Measurements from ENCODE around the gene LARP7. TPM values are rescaled to one million over a fixed set of nuclear protein-coding genes. Genes with fewer than 3 reads are reported as not detected.
"Not testable (repeated sequence)": the region's sequence is repeated elsewhere in the genome, so short reads cannot be mapped to it uniquely, and the experiment has no call there.

The LARP7 gene
- total and polyA plus RNA-seq, 5 donors from 2014 or later, result 27.7 to 44.9 (median 31.5) TPM

DNA sequence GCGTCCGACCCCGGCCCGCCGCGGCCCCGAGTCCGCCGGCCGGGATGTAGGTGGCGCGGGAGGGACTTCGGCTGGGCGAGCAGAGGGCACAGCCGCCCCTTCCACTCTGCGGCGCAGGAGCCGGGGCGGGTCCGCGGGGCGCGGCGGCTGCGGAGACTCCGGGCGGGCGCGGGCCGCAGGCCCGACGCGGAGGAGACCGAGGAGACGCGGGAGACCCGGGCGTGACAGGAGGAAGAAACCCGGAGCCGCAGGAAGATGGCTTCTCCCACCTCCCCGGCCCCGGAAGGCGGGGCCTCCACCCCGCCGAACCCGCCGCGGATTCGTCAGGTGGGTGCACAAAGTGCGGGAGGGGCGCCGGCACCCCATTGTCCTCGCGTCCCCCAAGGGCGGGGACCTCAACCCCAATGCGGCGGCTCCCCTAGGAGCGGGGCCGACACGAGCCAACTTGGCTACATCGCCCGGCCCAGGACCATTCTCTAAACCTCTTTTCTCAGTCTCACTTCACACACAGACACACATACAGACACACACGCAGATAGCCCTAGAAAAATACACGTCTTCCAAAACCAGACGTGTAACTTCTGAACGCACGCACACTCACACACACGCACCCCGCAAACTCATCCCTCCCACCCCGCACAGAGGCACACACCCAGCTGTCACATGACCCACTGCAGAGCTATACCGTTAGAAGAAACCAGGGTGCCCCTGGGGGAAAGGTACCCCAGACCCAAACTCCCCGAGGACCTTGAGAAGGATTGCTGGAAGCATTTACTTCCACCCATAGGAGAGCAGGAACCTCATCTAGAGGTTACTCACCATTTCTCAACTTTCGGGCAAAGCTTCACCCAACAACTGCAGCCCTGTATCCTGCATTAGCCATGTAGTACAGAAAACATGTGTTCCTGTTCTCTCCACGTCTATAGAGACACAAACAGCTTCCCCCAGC is 69.2 kb downstream of the LARP7 start:
- ATAC-seq (ENCODE audit: low read depth in 2 of 2), result peak; percentile 54 to 68

DNA sequence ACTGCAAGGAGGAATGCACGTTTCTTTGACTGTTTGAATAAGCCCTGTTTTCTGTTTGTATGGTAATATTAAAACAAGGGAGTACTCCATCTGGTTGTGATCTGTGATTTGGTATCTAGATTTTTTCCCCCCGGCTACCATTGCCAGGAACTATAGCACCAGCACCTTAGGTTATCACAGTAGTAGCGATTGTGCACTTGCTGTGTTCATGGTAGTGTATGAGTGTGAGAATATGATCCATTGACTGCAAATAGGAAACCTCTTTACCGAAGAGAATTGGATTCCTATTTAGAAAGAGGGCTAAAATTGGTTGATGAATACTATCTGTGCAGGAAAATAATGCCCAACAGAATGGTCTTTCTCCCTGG is 69.9 kb downstream of the LARP7 start:
- Histone ChIP-seq H3K4me3 (ENCODE audit: low read depth, low read length) (peak overlapping the region; percentile 76), H3K27ac (ENCODE audit: insufficient read depth, low read length, poor library complexity, severe bottlenecking) (no peak overlapping the region), H3K27me3 (ENCODE audit: control insufficient read depth, insufficient read depth, low read length) (peaks cover 47% of the 10 kb centered on the region), H3K4me1 (ENCODE audit: control insufficient read depth, insufficient read depth, low read length, poor library complexity, severe bottlenecking) (peaks cover 10% of the 10 kb centered on the region), H3K9me3 (ENCODE audit: control insufficient read depth in 2 of 2, low read length in 2 of 2) (no peaks in the 10 kb centered on the region), H3K36me3 (ENCODE audit: control insufficient read depth, insufficient read depth, low read length) (no peaks in the 10 kb centered on the region)
- DNase-seq, result no peak
- Mint-ChIP-seq H3K27ac (no peak overlapping the region), H3K9me3 (peaks cover 0 to 4% (median 0%) of the 10 kb centered on the region in 7 donors), H3K36me3 (no peaks in the 10 kb centered on the region), H3K4me3 (peak overlapping the region; percentile 80 to 93 (median 86)), H3K4me1 (peaks cover 0 to 23% (median 11%) of the 10 kb centered on the region in 4 donors), H3K27me3 (peaks cover 60% of the 10 kb centered on the region)
- no peak for ATAC-seq (ENCODE audit: low read depth in 2 of 2)

More for the DNA sequence above, 69.2 kb downstream of the LARP7 start:
- not testable (repeated sequence) for H3K9me3 Mint-ChIP-seq; H3K27ac ChIP-seq (ENCODE audit: insufficient read depth, low read length, poor library complexity, severe bottlenecking); H3K36me3 ChIP-seq (ENCODE audit: control insufficient read depth, insufficient read depth, low read length); H3K9me3 ChIP-seq (ENCODE audit: control insufficient read depth in 2 of 2, low read length in 2 of 2); H3K27ac Mint-ChIP-seq; H3K36me3 Mint-ChIP-seq
- H3K4me1 ChIP-seq (ENCODE audit: control insufficient read depth, insufficient read depth, low read length, poor library complexity, severe bottlenecking), result peaks cover 10% of the 10 kb centered on the region
- peak overlapping the region; percentile 80 to 93 (median 86) for H3K4me3 Mint-ChIP-seq
- peaks cover 48% of the 10 kb centered on the region for H3K27me3 ChIP-seq (ENCODE audit: control insufficient read depth, insufficient read depth, low read length)
- H3K4me1 Mint-ChIP-seq, result peaks cover 0 to 23% (median 11%) of the 10 kb centered on the region in 4 donors
- peaks cover 63% of the 10 kb centered on the region for H3K27me3 Mint-ChIP-seq
- peak; percentile 2 to 12 (median 7) for DNase-seq
- peak overlapping the region; percentile 76 for H3K4me3 ChIP-seq (ENCODE audit: low read depth, low read length)

Other genes with a start within 250 kb of the LARP7 start
- not detected for gene NEUROG2, start 121.0 kb upstream of the LARP7 start, total RNA-seq
- gene NEUROG2, start 121.0 kb upstream of the LARP7 start, polyA plus RNA-seq, result not detected
- 9.3 TPM for gene ZGRF1, start 234 bp upstream of the LARP7 start, total RNA-seq
- 1 to 10 TPM in 3 of 4 donors, under 1 TPM in 1; 0.53 to 2.0 (median 1.6) TPM for gene ZGRF1, start 234 bp upstream of the LARP7 start, polyA plus RNA-seq